Activated CD4-positive, CD25-positive, alpha-beta regulatory T cell (primary cell): ENCODE measurements around the gene ZNF207.
"Not testable (repeated sequence)": the region's sequence is repeated elsewhere in the genome, so short reads cannot be mapped to it uniquely, and the experiment has no call there.

Source experiments
- DNase-seq, 4 experiments: peaks; one replicate each; lab custom pipeline; 2025; lab: John Stamatoyannopoulos, UW

ZNF207 gene

GRCh38 chr17:32349854-32350665 lies at the start of gene ZNF207:
ZNF207 (plus strand) TSS chr17:32350157; CDS start chr17:32350286, 129 bp downstream.
- DNase-seq = peak; percentile 81 to 89 (median 85)

- DNase-seq = no peak
These were observed 47.9 kb upstream of the ZNF207 start for GRCh38 chr17:32302037-32302436.

DNA sequence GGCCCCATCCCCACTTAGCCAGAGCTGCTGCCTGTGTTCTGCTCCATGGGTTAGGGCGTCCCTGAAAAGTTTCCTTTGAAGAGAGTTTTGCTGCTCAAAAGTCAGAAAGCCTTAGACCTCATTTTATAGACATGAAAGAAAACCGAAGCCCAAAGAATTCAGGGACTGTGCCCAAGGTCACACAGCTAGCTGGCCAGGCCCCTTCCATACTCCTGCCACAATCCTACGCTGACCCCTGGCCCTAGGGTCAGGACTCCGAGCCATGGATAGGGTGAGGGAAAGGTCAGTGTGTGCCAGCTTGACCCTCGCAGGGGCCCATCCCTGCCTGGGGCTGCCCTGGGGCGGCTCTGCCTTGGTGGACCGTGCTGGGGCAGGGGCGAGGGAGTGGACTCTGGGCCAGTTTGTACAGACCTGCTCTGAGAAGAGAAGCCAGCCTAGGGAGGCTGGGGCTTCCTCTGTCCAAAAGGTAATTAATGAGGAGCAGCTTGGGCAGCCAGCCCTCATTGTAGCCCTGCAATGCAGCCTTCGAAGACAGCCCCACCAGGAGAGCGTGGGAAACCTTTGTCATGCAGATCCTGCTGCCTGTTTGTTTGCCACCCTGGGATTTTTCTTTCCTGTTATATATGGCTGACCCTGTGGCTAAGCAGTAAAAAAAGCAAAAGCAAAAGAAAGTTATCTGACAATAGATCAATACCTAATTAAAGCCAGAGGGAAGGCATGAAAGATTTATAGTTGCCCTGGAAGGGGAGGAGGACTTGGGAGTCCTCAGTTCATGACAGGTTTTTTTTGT lies 46.9 kb upstream of the ZNF207 start:
- no peak for DNase-seq

GRCh38 chr17:32303781-32304288 lies 46.1 kb upstream of the ZNF207 start:
- no peak for DNase-seq

- no peak for DNase-seq
These were observed 44.9 kb upstream of the ZNF207 start for GRCh38 chr17:32305049-32305448.

DNA sequence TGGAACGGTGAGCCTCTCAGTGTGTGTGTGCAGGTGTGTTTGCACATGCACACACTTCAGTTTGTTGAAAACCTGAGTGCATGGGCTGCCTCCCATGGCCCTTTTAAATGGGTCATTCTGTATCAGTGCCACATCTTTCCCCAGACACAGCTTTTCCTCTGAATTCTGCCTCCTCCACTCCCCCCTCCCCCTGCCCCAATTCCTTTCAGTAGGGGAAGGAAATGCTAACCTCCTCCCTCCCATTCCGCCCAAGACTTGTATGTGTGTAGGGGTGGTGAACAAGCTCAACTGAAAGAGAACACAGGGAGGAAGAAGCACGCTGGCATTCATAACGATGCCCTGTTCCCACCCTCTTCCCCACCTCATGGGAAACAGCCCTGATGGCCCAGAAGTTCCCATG lies 42.3 kb upstream of the ZNF207 start:
- DNase-seq = no peak

- DNase-seq = no peak
These were observed 38.9 kb upstream of the ZNF207 start for GRCh38 chr17:32311028-32311536.

DNA sequence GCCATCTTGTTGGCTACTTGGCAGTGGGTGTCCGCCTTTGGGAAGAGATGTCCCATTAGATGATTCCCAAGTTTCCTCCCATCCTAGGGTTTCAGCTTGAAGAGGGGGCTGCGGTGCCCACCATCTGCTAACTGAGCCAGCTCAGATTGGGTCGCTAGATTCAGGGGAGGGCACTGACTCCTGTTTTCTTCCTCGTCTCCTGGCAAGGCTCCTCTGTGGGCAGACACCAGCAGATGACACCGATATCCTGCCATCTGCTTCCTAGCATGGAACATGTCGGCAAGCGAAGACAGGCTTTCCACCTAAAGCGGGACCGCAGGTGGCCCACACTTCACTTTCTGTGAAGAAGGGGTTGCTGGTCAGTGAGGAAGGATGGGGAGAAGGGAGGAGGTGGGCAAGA lies 35.3 kb upstream of the ZNF207 start:
- no peak for DNase-seq

DNA sequence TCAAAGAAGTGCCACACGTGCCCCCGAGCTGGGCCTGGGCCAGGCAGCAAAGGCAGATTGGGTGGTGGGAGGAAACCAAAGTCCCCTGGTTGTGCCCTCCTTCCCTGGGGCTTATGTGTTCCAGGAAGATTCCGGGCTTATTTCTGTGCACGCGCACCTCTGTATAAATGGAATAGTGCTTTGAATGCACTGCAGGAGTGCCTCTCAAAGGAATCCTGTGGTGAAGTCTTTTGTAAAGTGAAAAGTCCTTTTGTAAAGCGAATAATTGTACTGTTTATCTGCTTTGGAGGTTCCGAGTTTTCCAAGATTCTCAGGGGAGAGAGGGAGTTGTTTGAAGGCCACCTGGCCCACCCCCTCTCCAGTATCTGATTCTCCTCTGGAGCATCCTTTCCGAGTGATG lies 34.8 kb upstream of the ZNF207 start:
- DNase-seq = no peak

DNA sequence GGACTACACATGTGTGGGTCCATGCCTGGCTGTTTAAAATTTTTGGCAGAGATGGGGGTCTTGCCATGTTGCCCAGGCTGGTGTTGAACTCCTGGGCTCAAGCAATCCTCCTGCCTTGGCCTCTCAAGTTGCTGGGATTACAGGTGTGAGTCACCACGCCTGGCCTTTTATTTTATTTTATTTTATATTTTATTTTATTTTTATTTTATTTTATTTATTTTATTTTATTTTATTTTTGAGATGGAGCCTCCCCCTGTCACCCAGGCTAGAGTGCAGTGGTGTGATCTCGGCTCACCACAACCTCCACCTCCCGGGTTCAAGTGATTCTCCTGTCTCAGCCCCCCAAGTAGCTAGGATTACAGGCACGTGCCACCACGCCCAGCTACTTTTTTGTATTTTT lies 33.3 kb upstream of the ZNF207 start:
- DNase-seq = not testable (repeated sequence)

DNA sequence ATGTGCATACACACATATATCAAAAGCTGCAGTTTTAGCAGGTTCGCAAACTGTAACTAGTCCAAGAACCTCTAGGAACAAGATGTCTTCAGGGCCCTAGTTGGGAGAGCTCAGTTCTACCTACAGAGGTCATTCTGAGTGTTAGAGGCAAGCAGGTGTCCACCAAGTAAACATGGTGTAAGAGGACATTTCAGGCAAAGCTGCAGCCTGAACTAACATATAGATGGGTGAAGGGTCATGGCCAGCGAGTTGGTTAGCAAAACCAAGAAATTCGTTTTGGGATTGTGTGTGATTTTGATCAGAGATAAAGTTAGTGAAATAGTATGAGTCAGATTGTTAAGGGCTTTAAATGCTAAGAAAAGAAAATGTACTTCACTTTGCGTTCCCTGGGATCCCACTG lies 32.6 kb upstream of the ZNF207 start:
- DNase-seq = no peak

DNA sequence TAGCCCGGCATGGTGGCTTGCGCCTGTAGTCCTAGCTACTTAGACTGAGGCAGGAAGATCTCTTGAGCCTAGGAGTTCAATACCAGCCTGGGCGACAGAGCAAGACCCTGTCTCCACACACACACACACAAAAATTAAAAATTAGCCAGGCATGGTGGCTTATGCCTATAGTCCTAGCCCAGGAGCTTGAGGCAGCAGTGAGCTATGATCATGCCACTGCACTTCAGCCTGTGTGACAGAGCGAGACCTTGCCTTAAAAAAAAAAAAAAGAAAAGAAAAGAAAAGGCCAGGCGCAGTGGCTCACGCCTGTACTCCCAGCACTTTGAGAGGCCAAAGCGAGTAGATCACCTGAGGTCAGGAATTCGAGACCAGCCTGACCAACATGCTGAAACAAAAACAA lies 31.9 kb upstream of the ZNF207 start:
- no peak for DNase-seq

GRCh38 chr17:32319548-32319905 lies 30.4 kb upstream of the ZNF207 start:
- peak; percentile 30 to 65 (median 54) for DNase-seq

- DNase-seq = not testable (repeated sequence)
These were observed 29.9 kb upstream of the ZNF207 start for GRCh38 chr17:32320080-32320479.

- DNase-seq = no peak
These were observed 29.1 kb upstream of the ZNF207 start for GRCh38 chr17:32320847-32321246.

DNA sequence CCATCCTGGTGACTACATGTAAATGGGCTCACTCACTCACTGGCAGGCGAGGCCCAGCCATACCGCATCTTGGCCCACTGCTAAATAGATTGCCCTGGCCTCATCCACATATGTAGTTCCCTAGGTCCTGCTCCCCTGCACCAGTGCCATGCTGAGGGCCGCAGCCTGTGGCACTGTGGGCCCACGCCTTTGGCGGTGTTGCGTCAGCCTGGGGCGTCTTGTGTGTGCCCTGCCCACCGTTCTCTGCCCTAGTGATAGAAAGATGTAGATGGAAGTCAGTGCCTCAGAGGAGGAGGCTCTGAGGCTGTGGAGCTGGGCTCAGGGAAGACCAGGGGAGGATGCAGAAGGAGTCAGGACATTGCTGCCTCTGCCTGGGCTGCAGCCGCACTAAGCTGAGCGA lies 26.9 kb upstream of the ZNF207 start:
- DNase-seq = no peak

DNA sequence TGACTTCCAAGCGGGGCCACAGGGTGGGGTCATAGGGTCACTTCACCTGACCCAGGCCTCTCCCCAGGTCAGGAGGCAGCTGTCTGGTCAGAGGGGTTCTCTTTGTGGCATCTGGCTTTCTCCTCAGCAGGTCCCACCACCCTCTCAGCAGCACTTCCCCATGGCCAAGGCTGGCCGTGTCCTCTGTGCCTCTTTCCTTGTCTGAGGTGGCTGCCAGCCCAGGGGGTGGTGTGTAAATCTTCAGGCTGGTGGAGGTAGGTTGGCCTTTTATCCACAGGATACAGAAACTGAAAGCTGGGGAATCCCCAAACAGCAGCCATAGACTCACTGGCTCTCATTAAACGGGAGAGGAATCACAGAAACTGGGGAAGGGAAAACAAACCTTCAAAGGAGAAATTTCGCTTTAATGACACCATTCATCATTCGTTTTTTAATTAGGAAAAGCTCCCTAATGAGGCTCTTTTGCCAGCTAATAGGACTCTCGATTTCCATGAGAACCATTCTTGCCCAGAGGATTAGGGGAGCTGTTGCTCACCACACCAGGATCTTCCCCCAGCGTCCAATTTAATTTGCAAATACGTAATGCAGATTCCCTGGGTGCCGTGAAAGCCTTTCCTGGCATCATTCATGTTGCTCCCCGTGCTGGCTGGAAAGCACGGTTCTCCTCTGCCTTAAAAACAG lies 26.0 kb upstream of the ZNF207 start:
- no peak for DNase-seq

GRCh38 chr17:32327911-32328310 lies 22.0 kb upstream of the ZNF207 start:
- DNase-seq = no peak

DNA sequence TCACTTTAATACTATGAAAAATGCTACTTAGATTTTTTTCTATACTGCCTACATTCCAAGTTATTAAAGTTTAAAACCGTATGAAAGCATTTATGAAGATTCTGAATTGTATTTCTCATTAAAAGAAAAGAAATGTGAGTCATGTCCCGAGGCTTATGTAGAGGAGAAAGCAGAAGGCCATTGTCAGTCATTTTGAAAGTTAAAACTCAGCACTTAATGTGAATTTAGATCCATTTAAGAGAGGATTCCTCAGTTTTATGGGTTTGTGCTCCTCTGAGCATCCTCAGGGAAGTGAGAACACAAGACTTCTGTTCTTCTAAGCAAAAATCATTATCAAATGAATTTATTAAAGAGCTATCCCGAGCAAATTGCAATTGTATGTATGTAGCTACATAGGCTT lies 19.8 kb upstream of the ZNF207 start:
- DNase-seq = no peak

DNA sequence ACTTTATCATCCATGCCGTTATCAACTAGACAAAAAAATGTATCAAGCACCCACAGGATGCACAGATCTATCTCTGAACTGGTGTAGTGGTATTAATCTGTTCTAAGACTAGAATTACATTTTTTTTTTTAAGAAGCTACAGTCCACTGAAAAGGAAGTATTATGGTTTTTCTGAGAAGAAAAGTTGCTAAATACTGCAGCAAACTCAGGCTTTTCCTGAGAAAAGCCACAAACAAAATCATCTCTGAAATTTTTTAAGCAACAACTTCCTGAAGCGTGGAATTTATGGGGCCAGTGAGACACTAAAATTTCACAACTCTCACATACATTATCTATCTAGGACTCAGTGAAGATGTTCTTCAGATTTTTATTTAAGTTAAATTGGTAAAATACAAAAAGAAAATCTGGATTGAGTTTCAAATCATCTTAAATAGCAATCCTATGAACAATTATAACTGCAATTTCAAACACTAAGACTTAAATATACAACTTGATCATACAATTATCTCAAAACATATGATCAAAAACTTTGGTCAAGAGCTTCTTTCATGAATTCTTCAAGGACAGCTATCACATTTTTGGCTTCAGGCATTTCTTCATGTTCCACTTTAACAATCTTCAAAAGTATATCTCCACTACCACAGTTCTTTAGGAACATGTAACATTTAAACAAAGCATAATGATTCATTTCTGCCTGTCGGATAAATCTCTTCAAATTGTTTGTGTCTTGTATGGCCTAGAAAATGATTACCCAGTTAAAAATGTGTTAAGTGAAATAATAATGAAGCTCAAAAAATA lies 18.5 kb upstream of the ZNF207 start:
- DNase-seq = no peak

- no peak for DNase-seq
These were observed 16.8 kb upstream of the ZNF207 start for GRCh38 chr17:32333187-32333586.

- no peak for DNase-seq
These were observed 14.9 kb upstream of the ZNF207 start for GRCh38 chr17:32335046-32335445.
